Measurements from ENCODE around the gene BAZ2B. TPM values are rescaled to one million over a fixed set of nuclear protein-coding genes. Genes with fewer than 3 reads are reported as not detected.

BAZ2B gene
- total and polyA plus RNA-seq, 4 donors, result 21.4 to 139 (median 61.0) TPM

- intact Hi-C loops (cut with DNase I), result no loop called here
- peaks cover 0 to 2% of the 10 kb centered on the region in 2 donors for H3K4me1 ChIP-seq (ENCODE audit: control insufficient read depth in 1 of 2, insufficient read depth in 2 of 2, low read length in 2 of 2)
- no peaks in the 10 kb centered on the region for H3K36me3 ChIP-seq (ENCODE audit: control insufficient read depth in 1 of 2, insufficient read depth in 2 of 2, low read length in 1 of 2)
- no peak for ATAC-seq (ENCODE audit: low FRiP score)
- no peaks in the 10 kb centered on the region for H3K9me3 ChIP-seq (ENCODE audit: control insufficient read depth, low read length)
- WGBS, 2 donors, result 89 to 90% methylated on average over 5 of the region's 5 CpGs
- H3K4me3 ChIP-seq (ENCODE audit: low read length in 2 of 2), result no peak overlapping the region
- no peaks in the 10 kb centered on the region for H3K27me3 ChIP-seq (ENCODE audit: control insufficient read depth in 1 of 2, insufficient read depth in 2 of 2, low read length in 1 of 2)
- no peak for DNase-seq
- no peak overlapping the region for H3K27ac ChIP-seq (ENCODE audit: low read depth in 1 of 2, low read length in 2 of 2)
Observed at GRCh38 chr2:159557437-159558034, 58.8 kb downstream of the BAZ2B start.

- intact Hi-C loops (cut with DNase I), result no loop called here
- WGBS, 2 donors, result 95% methylated on average over 4 of the region's 4 CpGs
- no peaks in the 10 kb centered on the region for H3K36me3 ChIP-seq (ENCODE audit: control insufficient read depth in 1 of 2, insufficient read depth in 2 of 2, low read length in 1 of 2)
- H3K4me1 ChIP-seq (ENCODE audit: control insufficient read depth in 1 of 2, insufficient read depth in 2 of 2, low read length in 2 of 2), result peaks cover 0 to 2% of the 10 kb centered on the region in 2 donors
- DNase-seq (no peak), ATAC-seq (ENCODE audit: low FRiP score) (no peak)
- no peak overlapping the region for H3K27ac ChIP-seq (ENCODE audit: low read depth in 1 of 2, low read length in 2 of 2)
- H3K4me3 ChIP-seq (ENCODE audit: low read length in 2 of 2), result no peak overlapping the region
- no peaks in the 10 kb centered on the region for H3K27me3 ChIP-seq (ENCODE audit: control insufficient read depth in 1 of 2, insufficient read depth in 2 of 2, low read length in 1 of 2)
- H3K9me3 ChIP-seq (ENCODE audit: control insufficient read depth, low read length), result no peaks in the 10 kb centered on the region
Observed at GRCh38 chr2:159555651-159556392, 60.5 kb downstream of the BAZ2B start.

- ATAC-seq (ENCODE audit: low FRiP score), result no peak
Observed at GRCh38 chr2:159553727-159554126, 62.6 kb downstream of the BAZ2B start.

GRCh38 chr2:159551806-159552205 lies 64.5 kb downstream of the BAZ2B start:
- Histone ChIP-seq H3K27ac (ENCODE audit: low read depth in 1 of 2, low read length in 2 of 2) (no peak overlapping the region), H3K4me1 (ENCODE audit: control insufficient read depth in 1 of 2, insufficient read depth in 2 of 2, low read length in 2 of 2) (no peaks in the 10 kb centered on the region), H3K27me3 (ENCODE audit: control insufficient read depth in 1 of 2, insufficient read depth in 2 of 2, low read length in 1 of 2) (no peaks in the 10 kb centered on the region), H3K9me3 (ENCODE audit: control insufficient read depth, low read length) (no peaks in the 10 kb centered on the region), H3K36me3 (ENCODE audit: control insufficient read depth in 1 of 2, insufficient read depth in 2 of 2, low read length in 1 of 2) (no peaks in the 10 kb centered on the region), H3K4me3 (ENCODE audit: low read length in 2 of 2) (no peak overlapping the region)
- DNase-seq, result no peak
- 83% methylated on average over 1 of the region's 1 CpG for WGBS, 2 donors
- no peak for ATAC-seq (ENCODE audit: low FRiP score)
- intact Hi-C loops (cut with DNase I), result no loop called here

More at GRCh38 chr2:159553727-159554126, 62.6 kb downstream of the BAZ2B start:
- no peaks in the 10 kb centered on the region for H3K36me3 ChIP-seq (ENCODE audit: control insufficient read depth in 1 of 2, insufficient read depth in 2 of 2, low read length in 1 of 2)
- DNase-seq, result no peak
- no peaks in the 10 kb centered on the region for H3K9me3 ChIP-seq (ENCODE audit: control insufficient read depth, low read length)
- 79 to 80% methylated on average over 1 of the region's 1 CpG for WGBS, 2 donors
- H3K27ac ChIP-seq (ENCODE audit: low read depth in 1 of 2, low read length in 2 of 2), result no peak overlapping the region
- intact Hi-C loops (cut with DNase I), result no loop called here
- no peaks in the 10 kb centered on the region for H3K4me1 ChIP-seq (ENCODE audit: control insufficient read depth in 1 of 2, insufficient read depth in 2 of 2, low read length in 2 of 2)
- H3K4me3 ChIP-seq (ENCODE audit: low read length in 2 of 2), result no peak overlapping the region
- H3K27me3 ChIP-seq (ENCODE audit: control insufficient read depth in 1 of 2, insufficient read depth in 2 of 2, low read length in 1 of 2), result no peaks in the 10 kb centered on the region

GRCh38 chr2:159550231-159550630 lies 66.1 kb downstream of the BAZ2B start:
- 94 to 98% methylated on average over 2 of the region's 2 CpGs for WGBS, 2 donors

GRCh38 chr2:159549234-159549633 lies 67.1 kb downstream of the BAZ2B start:
- Histone ChIP-seq H3K27ac (ENCODE audit: low read depth in 1 of 2, low read length in 2 of 2) (no peak overlapping the region), H3K4me1 (ENCODE audit: control insufficient read depth in 1 of 2, insufficient read depth in 2 of 2, low read length in 2 of 2) (no peaks in the 10 kb centered on the region), H3K27me3 (ENCODE audit: control insufficient read depth in 1 of 2, insufficient read depth in 2 of 2, low read length in 1 of 2) (no peaks in the 10 kb centered on the region), H3K9me3 (ENCODE audit: control insufficient read depth, low read length) (no peaks in the 10 kb centered on the region), H3K36me3 (ENCODE audit: control insufficient read depth in 1 of 2, insufficient read depth in 2 of 2, low read length in 1 of 2) (no peaks in the 10 kb centered on the region), H3K4me3 (ENCODE audit: low read length in 2 of 2) (no peak overlapping the region)
- 89% methylated on average over 6 of the region's 6 CpGs for WGBS, 2 donors
- DNase-seq, result no peak
- ATAC-seq (ENCODE audit: low FRiP score), result no peak
- intact Hi-C loops (cut with DNase I), result no loop called here

More at GRCh38 chr2:159550231-159550630, 66.1 kb downstream of the BAZ2B start:
- H3K4me3 ChIP-seq (ENCODE audit: low read length in 2 of 2), result no peak overlapping the region
- H3K9me3 ChIP-seq (ENCODE audit: control insufficient read depth, low read length), result no peaks in the 10 kb centered on the region
- no peaks in the 10 kb centered on the region for H3K36me3 ChIP-seq (ENCODE audit: control insufficient read depth in 1 of 2, insufficient read depth in 2 of 2, low read length in 1 of 2)
- H3K27me3 ChIP-seq (ENCODE audit: control insufficient read depth in 1 of 2, insufficient read depth in 2 of 2, low read length in 1 of 2), result no peaks in the 10 kb centered on the region
- DNase-seq, result no peak
- no peak overlapping the region for H3K27ac ChIP-seq (ENCODE audit: low read depth in 1 of 2, low read length in 2 of 2)
- H3K4me1 ChIP-seq (ENCODE audit: control insufficient read depth in 1 of 2, insufficient read depth in 2 of 2, low read length in 2 of 2), result no peaks in the 10 kb centered on the region
- intact Hi-C loops (cut with DNase I), result no loop called here
- no peak for ATAC-seq (ENCODE audit: low FRiP score)

GRCh38 chr2:159546716-159547430 lies 69.5 kb downstream of the BAZ2B start:
- intact Hi-C loops (cut with DNase I), result no loop called here
- Histone ChIP-seq H3K9me3 (ENCODE audit: control insufficient read depth, low read length) (peaks cover 1% of the 10 kb centered on the region), H3K27ac (ENCODE audit: low read depth in 1 of 2, low read length in 2 of 2) (no peak overlapping the region), H3K4me1 (ENCODE audit: control insufficient read depth in 1 of 2, insufficient read depth in 2 of 2, low read length in 2 of 2) (no peaks in the 10 kb centered on the region), H3K36me3 (ENCODE audit: control insufficient read depth in 1 of 2, insufficient read depth in 2 of 2, low read length in 1 of 2) (peaks cover 0 to 1% of the 10 kb centered on the region in 2 donors), H3K4me3 (ENCODE audit: low read length in 2 of 2) (no peak overlapping the region), H3K27me3 (ENCODE audit: control insufficient read depth in 1 of 2, insufficient read depth in 2 of 2, low read length in 1 of 2) (no peaks in the 10 kb centered on the region)
- DNase-seq (no peak), ATAC-seq (ENCODE audit: low FRiP score) (no peak)
- 79 to 86% methylated on average over 3 of the region's 3 CpGs for WGBS, 2 donors

GRCh38 chr2:159546039-159546438 lies 70.3 kb downstream of the BAZ2B start:
- no peak for DNase-seq
- no peak overlapping the region for H3K27ac ChIP-seq (ENCODE audit: low read depth in 1 of 2, low read length in 2 of 2)
- H3K27me3 ChIP-seq (ENCODE audit: control insufficient read depth in 1 of 2, insufficient read depth in 2 of 2, low read length in 1 of 2), result no peaks in the 10 kb centered on the region
- no peaks in the 10 kb centered on the region for H3K4me1 ChIP-seq (ENCODE audit: control insufficient read depth in 1 of 2, insufficient read depth in 2 of 2, low read length in 2 of 2)
- intact Hi-C loops (cut with DNase I), result no loop called here
- H3K9me3 ChIP-seq (ENCODE audit: control insufficient read depth, low read length), result peaks cover 1% of the 10 kb centered on the region
- no peak for ATAC-seq (ENCODE audit: low FRiP score)
- 65% methylated on average over 9 of the region's 9 CpGs for WGBS, 2 donors
- peaks cover 1 to 3% of the 10 kb centered on the region in 2 donors for H3K36me3 ChIP-seq (ENCODE audit: control insufficient read depth in 1 of 2, insufficient read depth in 2 of 2, low read length in 1 of 2)
- no peak overlapping the region for H3K4me3 ChIP-seq (ENCODE audit: low read length in 2 of 2)
